Fibroblast of lung (primary cell): ENCODE measurements around the gene IRF2.

ENCODE experiments used
- EZH2 ChIP-seq: IDR thresholded peaks from 2 replicates; pipeline ENCODE4 v1.5.1; 2012; ENCODE audit warnings: low read length, control low read depth, mild to moderate bottlenecking; ENCODE audit errors: missing control alignments
- TF ChIP-seq, protein P1 (sequence below), 2 donors: IDR thresholded peaks in 1 of 2; conservative IDR thresholded peaks in 1 of 2; 1 replicate in 1 of 2; 2 replicates in 1 of 2; pipeline ENCODE4 v1.5.1; 2011 to 2012; ENCODE audit warnings: low read length in 2 of 2, control low read depth in 1 of 2, inconsistent platforms in 1 of 2, low read depth in 1 of 2, mild to moderate bottlenecking in 1 of 2

GRCh38 chr4:184346682-184347081 is 127.7 kb downstream of the IRF2 start:
- TF ChIP-seq, protein P1, sequence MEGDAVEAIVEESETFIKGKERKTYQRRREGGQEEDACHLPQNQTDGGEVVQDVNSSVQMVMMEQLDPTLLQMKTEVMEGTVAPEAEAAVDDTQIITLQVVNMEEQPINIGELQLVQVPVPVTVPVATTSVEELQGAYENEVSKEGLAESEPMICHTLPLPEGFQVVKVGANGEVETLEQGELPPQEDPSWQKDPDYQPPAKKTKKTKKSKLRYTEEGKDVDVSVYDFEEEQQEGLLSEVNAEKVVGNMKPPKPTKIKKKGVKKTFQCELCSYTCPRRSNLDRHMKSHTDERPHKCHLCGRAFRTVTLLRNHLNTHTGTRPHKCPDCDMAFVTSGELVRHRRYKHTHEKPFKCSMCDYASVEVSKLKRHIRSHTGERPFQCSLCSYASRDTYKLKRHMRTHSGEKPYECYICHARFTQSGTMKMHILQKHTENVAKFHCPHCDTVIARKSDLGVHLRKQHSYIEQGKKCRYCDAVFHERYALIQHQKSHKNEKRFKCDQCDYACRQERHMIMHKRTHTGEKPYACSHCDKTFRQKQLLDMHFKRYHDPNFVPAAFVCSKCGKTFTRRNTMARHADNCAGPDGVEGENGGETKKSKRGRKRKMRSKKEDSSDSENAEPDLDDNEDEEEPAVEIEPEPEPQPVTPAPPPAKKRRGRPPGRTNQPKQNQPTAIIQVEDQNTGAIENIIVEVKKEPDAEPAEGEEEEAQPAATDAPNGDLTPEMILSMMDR (conservative IDR thresholded peaks at IDR 0.05 in 1 of 2, IDR thresholded peaks at IDR 0.05 in 1 of 2; ENCODE audit: low read depth in 1 of 2, low read length in 2 of 2): no peak
- TF ChIP-seq EZH2: no peak
